HG03442 (cell line): ENCODE data around the gene NPPA.

ENCODE experiments used
- ATAC-seq: cut with Tn5 transposase; IDR thresholded peaks from one replicate; pipeline ENCODE4 v1.9.1; 2021; ENCODE audit warnings: mild to moderate bottlenecking, moderate library complexity; ENCODE audit not compliant: unreplicated experiment

NPPA gene

GRCh38 chr1:11874624-11875023, 27.0 kb upstream of the NPPA start:
- ATAC-seq: no peak

GRCh38 chr1:11874258-11874562, 26.6 kb upstream of the NPPA start:
- ATAC-seq: no peak

- no peak for ATAC-seq
Measured at GRCh38 chr1:11873395-11874257, 26.0 kb upstream of the NPPA start.

GRCh38 chr1:11872545-11872944, 25.0 kb upstream of the NPPA start:
- no peak for ATAC-seq

- ATAC-seq: no peak
Measured at GRCh38 chr1:11869650-11870207, 22.1 kb upstream of the NPPA start.

GRCh38 chr1:11869104-11869503, 21.5 kb upstream of the NPPA start:
- ATAC-seq: no peak

- ATAC-seq: no peak
Measured at GRCh38 chr1:11868331-11868980, 20.9 kb upstream of the NPPA start.

GRCh38 chr1:11862890-11863289, 15.3 kb upstream of the NPPA start:
- ATAC-seq: no peak

GRCh38 chr1:11860587-11860986, 13.0 kb upstream of the NPPA start:
- ATAC-seq: no peak

- no peak for ATAC-seq
Measured at GRCh38 chr1:11860083-11860482, 12.5 kb upstream of the NPPA start.

- no peak for ATAC-seq
Measured at GRCh38 chr1:11858968-11859871, 11.6 kb upstream of the NPPA start.

GRCh38 chr1:11858613-11858967, 11.0 kb upstream of the NPPA start, which contains the start of gene NPPB:
NPPB (minus strand) TSS chr1:11858945; CDS start chr1:11858833, 112 bp downstream.
- no peak for ATAC-seq

- ATAC-seq: no peak
Measured at GRCh38 chr1:11858158-11858557, 10.6 kb upstream of the NPPA start.

GRCh38 chr1:11857164-11857851, 9.7 kb upstream of the NPPA start:
- no peak for ATAC-seq

- ATAC-seq: no peak
Measured at GRCh38 chr1:11856698-11857097, 9.1 kb upstream of the NPPA start.

GRCh38 chr1:11855430-11855829, 7.8 kb upstream of the NPPA start:
- ATAC-seq: no peak

GRCh38 chr1:11854519-11854918, 6.9 kb upstream of the NPPA start:
- ATAC-seq: no peak

- ATAC-seq: no peak
Measured at GRCh38 chr1:11851180-11851579, 3.6 kb upstream of the NPPA start.

GRCh38 chr1:11850156-11850555, 2.6 kb upstream of the NPPA start:
- ATAC-seq: no peak

- ATAC-seq: no peak
Measured at GRCh38 chr1:11848373-11848700, 754 bp upstream of the NPPA start.
